Stimulated activated CD4-positive, alpha-beta T cell treated with anti-CD3 and anti-CD28 coated beads, Interleukin-2, amount 100 ng/mL, for 4 hours (primary cell): ENCODE results near the gene UBE2D1.

ENCODE experiments used
- DNase-seq: peaks from one replicate; pipeline ENCODE4 v3.0.0-alpha.2; 2020; ENCODE audit warnings: low read depth

Gene UBE2D1

DNA sequence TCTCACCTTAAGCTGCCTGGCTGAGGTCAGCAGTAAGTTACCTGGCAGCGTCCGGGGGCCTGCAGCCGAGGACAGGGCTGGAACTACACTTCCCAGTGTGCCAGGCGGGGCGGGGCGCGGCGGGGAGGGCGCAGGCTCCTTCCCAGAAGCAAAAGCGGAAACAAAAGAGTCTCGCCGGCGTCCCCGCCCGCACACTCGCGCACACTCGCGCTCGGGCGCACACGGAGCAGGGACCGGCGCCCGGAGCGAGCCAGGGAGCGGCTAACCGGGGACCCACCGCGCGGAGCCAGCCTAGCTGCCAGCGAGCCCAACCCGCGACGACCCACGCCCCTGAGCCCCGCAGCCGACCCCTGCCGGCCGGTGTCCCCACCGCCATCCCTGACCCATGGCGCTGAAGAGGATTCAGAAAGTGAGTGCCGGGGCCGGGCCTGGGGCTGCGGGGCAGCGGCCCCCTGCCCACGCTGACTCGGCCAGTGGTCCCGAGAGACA lies at the start of gene UBE2D1:
UBE2D1 (plus strand) TSS at position 190 of the 489 bp plus-strand sequence; CDS start at position 386, 196 bp downstream.
- DNase-seq = peak; percentile 81

DNA sequence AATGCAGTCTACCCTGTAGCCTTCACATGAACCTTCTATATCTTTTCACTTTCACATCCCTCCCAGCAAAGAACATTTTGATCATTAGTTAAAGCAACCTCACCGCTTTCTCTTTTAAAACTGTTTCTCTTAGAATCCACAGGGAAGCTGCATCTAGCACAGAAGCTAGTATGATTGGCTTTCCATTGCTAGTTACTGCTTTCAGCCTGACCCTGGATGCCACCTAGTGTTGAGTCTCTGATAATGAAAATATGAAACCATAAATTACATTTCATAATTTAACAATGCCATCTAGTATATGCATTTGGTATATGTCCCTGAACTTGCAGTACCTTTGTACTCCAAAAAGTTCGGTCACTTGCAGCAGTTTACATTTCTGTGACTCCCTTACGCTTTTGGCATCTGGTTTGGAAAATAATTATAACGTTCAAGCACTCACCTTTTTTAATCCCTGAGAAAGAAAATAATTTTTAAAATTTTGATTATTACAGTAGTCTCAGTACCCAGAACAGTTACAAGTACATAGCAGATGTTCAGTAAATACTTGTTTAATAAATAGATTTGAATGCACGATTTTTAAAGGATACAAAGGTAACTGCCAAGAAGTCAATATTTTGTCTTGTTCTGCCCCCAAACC lies 43.1 kb upstream of the UBE2D1 start:
- DNase-seq = no peak

DNA sequence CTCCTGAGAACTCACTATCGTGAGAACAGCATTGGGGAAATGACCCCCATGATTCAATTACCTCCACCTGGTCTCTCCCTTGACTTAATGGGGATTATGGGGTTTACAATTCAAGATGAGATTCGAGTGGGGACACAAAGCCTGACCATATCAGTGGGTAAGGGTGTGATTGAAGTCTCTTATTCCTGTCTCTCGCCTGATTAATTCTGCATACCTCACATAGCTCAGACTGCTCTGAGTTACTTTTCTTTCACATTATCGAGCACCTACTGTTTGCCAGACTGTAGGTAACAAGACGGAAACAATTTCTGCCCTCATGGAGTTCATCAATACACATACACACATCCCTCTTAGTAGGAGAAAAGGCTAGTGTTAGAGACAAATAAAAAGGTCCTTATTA lies 40.8 kb upstream of the UBE2D1 start:
- no peak for DNase-seq

DNA sequence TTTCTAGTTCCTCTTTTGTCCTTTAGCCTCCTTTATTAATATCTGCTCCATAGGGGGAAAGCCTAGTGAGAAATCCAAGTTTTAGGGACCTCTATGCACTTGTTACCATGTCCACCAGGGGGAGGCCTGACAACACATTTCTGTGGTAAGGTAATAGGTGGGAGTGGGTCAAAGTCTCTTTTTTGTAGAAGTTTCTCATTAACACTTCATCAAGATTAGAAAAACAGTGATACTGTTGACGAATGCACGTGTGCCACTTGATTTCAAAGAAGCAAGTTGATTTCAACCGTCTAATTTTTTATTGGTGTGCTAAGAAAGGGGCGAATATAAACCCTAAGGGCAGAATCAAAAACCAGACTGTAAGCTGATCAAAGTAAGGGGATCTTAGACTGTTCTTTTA lies 35.2 kb upstream of the UBE2D1 start:
- peak; percentile 44 for DNase-seq

DNA sequence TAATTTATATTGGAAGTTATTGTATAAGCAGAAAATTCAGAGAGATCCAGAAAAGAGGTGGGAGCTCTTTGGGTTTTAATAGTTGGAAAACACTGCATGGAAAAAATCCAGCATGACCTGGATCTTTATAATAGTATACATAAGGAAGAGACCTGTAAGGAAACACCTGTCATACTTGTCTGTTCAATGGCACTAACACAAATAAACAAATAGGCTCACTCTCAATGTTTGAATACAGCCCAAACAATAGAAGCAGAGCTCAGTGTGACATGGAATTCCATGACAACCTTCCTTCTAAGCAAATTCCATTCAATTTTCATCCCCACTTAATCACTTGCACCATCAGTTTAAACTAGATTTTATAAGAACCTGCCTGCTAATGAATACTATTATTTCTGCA lies 34.1 kb upstream of the UBE2D1 start:
- no peak for DNase-seq

DNA sequence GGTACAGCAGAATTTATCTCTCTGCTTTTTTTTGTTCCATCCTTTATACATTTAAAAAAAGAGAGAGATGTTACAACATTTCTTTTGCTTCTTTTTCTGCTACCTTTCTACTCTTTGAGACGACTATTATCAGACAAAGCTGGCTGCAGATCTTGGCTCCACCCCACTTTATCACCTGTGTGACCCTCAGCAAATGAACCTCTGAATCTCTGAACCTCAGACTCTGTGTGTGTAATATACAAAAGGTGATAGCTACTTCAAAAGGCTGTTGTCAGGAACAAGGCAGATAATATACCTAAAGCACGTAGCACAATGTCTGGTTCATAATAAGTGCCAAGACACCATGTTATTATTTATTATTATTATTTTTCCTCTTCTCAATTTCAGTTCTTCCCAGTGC lies 32.6 kb upstream of the UBE2D1 start:
- DNase-seq = no peak

DNA sequence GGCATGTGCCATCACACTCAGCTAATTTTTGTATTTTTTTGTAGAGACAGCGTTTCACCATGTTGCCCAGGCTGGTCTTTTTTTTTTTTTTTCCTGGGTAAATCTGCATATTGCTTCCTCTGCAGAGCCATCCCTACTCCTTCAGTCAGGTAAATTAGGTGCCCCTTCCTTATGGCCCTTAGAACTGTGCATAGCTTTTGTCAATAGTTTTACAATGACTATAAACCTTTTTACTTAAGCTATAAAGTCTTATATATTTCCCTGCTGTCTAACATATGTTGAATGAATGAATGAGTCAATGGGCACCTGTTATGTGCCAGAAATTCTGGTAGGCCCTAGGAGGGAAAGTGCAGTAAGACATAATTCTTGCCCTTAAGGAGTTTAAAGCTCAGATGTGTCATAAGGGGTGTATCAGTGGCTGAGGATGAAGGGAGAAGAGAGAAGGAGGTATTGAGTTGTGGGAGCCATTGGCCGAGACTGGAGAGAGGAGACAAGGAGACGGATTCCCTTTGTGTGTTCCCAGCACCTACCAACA lies 30.6 kb upstream of the UBE2D1 start:
- DNase-seq = no peak

DNA sequence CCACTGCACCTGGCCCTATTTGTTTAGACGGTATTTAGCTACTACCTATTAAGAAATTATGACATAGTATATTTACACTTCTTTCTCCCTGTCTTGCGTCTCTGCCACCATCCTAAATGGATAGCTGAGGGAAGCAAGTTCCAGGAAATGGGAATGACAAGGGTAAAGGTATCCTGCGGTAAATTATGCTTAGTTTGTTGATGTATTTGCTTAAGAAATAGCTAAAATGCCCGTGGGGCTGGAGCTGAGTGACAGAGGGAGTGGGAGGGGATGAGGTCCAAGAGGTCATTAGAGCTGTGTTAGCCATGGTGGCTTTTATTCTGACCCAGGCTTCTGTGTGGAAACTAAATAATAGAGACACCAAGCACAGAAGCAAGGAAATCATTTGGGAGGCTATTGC lies 29.0 kb upstream of the UBE2D1 start:
- DNase-seq = no peak

DNA sequence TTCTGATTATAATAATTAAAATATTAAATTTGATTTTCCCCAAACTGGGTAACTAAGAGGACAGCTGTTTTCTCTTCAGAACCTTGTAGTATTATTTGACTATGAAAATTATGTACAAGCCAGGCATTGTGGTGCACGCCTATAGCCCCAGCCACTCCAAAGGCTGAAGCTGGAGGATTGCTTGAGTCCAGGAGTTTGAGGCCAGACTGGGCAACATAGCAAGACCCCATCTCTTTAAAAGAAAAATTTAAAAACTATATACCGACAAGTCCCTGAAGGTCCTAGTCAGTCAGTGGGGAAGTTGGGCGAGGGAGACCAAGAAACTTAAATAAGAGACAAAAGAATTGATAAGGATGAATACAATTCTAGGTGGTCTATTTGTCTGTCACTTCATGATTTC lies 27.1 kb upstream of the UBE2D1 start:
- DNase-seq = no peak

DNA sequence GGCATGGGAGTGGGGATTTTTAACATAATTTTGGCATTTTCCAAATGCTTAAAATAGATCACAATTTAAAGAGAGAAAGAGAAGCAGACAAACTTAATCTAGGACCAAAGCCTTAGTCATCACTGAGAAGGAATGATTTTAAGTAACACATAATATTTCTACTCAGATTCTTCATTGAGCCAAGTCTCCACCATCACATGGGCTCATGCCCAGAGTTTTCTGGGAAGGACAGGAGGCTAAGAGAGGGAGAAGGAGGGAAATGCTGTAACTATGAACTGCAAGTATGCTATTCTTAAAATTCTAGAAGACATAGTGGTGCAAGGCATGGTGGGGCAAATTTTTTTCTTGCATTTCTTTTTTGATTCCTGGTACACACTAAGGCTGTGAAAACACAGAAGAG lies 23.8 kb upstream of the UBE2D1 start:
- no peak for DNase-seq

DNA sequence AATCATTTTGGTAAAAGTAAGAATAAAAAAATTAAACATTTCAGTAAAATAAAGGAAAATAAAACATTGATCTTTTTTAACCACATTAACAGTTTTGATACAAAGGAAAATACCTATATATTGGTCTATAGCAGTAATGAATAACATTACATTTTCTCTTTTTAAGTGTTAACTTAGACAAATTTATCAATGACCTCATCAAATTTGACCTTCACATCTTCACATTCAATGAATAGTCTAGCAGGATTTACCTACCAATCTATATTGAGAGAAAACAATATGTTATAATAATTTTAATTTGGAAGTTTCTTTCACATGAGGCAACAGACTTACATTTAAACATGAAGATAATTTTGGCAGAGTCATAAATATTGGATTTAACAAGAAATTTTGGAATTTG lies 17.9 kb upstream of the UBE2D1 start:
- DNase-seq = no peak

DNA sequence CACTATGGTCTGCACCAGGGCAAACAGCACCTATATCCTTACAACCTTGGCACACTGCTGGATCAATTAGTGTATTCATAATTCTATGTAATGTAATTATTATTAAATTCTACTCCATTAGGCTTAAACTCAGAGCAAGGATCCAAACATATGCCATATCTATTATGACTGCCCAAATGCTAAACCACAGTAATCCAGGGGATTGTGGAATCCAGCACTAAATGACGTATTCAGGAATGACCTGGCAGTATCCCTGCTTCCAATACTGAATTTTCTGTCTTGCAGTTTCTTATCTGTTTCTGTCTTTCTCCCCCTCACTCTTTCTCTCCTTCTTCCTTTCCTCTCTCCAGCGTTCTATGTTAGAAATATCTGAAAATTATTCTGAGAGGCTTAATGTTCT lies 16.5 kb upstream of the UBE2D1 start:
- no peak for DNase-seq

DNA sequence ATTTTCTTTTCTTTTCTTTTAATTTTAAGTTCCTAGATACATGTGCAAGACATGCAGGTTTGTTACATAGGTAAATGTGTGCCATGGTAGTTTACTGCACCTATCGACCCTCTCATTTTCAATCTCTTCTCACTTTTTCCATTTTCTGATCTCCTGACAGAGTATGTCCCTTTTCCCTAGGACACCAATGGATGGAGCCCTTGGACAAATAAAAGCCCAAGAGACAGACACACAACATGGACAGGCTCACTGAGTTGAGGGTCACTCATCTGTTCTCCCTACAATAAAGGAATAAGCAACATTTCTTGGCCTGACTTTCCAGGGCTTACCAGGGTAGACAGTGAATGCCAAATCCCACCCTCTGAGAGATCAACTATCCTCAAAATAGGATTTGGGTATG lies 15.2 kb upstream of the UBE2D1 start:
- no peak for DNase-seq

DNA sequence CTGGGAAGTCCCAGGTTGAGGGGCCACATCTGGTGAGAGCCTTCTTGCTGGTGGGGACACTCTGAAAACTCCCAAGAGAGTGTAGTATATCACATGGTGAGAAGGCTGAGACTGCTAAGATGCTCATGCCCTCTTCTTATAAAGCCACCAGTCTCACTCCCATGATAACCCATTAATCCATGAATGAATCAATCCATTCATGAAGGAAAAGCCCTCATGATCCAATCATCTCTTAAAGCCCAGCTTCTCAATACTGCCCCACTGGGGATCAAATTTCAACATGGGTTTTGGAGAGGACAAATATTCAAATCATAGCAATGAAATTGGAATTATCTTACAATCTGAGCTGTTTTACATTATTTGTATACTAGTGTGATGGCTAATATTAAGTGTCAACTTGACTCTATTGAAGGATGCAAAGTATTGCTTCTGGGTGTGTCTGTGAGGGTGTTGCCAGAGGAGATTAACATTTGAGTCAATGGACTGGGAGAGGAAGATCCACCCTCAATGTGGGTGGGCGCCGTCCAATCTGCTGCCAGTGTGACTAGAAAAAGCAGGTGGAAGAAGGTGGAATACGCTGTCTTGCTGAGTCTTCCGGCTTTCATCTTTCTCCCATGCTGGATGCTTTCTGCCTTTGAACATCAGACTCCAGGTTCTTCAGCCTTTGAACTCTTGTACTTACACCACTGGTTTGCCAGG lies 14.3 kb upstream of the UBE2D1 start:
- DNase-seq = no peak

DNA sequence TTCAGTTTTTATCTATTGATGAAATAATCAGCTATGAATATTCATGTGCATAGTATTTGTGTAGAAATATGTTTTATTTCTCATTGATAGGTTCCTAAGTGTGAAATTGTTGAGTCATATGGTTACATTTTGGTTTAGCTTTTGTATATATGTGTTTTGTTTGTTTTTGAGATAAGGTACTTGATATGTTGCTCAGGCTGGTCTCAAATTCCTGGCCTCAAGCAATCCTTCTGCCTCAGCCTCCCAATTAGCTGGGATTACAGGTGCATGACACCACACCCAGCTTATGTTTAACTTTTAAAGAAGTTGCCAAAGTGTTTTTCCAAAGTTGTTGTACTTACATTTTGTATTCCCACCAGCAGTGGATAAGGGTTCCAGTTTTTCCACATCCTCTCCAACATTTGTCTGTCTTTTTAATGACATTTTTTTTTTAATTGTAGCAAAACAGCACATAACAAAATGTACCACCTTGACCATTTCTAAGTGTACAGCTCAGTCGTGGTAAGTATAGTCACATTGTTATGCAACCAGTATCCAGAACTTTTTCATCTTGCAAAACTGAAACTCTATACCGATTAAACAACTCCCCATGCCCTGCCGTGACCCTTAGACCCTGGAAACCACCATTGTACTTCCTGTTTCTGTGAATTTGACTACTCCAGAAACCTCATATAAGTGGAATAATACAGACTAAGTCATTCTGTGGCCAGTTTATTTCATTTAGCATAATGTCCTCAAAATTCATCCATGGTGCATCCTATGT lies 12.6 kb upstream of the UBE2D1 start:
- DNase-seq = no peak

DNA sequence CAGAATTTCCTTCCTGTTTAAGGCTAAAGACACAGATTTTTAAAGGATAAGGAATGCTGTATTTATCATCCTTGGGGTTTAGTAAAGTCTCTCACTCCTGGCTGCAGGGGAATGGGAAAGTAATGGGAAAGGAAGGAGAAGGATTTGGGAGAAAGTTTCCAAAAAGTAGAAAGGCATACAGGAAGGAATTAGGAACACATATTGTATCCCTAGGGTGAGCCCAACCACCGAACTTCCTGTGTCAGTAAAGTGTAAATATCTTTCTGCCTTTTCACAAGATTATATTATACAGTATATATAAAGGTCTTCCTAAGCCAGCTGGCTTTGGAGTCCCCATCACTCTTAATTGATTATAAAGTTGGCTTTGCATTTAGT lies 12.0 kb upstream of the UBE2D1 start:
- DNase-seq = no peak

DNA sequence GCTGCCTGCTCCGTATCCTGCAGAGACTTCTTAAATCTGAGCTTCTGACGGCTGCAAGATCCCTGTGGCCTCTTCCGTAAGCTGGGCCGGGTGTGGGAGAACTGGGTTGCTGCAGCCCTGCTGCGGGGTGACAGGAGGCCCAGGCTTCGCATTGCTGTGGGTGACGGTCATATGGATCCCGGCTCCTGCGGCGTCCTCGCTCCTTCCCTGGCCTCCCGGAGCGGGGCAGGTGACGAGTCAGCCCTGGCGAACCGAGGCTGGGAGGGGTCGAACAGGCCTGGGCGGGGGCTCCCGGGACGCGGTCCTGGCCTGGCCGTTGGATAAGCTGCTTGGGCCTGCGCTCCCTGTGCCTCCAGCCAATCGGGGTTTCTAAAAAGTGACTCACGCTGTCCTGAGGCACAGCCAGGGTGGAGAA lies 7.8 kb upstream of the UBE2D1 start:
- no peak for DNase-seq

DNA sequence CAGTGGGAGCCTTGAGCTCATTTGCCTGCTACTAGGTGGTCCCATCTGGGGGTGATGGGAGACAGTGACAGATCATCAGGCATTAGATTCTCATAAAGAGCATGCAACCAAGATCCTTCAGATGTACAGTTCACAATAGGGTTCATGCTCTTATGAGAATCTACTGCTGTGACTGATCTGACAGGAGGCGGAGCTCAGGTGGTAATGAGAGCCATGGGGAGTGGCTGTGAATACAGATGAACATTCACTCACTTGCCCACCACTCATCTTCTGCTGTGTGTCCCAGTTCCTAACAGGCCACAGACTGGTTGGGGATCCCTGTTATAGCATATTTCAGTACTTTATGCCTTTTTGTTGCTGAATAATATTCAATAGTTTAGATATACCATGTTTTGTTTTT lies 6.6 kb upstream of the UBE2D1 start:
- no peak for DNase-seq

DNA sequence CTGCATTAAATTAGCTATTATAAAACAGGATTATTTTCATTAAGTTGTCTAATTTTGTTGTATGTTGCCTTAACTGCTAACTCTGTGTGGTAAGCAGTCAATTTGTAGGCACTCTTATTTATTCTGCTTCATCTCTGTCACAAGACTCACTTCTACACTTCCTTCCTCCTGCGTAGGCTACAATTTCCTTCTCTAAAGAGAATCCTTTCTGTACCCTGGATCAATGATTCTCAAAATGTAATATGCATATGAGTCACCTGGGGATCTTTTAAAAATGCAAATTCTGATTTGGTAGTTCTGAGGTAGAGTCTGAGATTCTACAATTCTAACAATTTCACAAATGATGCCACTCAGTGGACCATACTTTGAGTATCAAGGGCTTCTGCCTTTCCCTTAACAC lies 4.4 kb upstream of the UBE2D1 start:
- DNase-seq = no peak

DNA sequence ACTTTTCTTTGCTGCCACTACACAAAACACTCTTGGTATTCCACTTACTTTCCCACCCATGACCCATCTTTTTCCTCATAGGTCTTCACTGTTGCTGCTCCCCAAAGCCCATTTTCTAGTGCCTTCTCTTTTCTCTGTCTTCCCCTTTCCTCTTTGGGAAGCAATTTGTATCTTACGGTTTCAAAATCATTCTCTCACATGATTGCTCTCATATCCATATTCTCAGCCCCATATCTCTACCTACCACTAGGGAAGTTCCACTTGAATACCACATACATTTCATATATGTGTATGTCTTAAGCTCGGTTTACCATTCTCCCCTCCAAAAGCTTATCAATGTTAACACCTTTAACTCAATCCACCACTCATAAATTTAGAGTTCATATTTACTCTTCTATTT lies 3.2 kb upstream of the UBE2D1 start:
- DNase-seq = no peak

DNA sequence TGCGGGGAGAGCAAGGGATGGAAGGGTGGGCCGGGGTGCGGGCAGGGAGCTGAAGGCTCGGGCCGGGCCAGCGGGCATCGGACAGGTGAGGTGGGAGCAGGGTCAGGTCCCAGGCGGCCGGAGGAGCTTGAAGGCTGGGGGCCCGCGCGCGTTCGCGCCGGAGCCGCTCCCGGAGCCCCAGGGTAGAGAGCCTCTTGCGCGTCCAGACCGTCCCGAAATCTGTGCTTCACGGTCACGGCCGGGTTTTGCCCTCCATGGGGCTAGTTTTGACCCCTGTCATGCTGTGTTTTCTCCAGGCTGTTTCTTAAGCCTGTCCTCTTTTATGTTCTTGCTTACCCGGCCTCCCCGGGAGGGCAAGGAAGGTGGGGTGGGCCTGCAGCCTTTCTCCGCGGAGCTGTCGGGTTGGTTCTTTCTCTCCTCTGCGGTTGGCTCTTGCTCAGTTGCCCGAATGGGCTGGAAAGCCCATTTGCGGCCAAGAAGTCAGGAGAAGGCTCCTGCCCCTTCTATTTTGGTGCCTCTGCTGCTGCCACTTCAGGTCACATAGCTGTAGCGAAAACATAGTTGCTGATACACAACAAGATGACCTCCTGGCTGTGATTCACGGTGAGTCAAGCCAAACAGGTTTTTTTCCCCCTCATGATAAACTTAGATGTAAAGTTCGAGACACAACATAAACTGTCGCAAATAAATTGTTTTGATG lies 650 bp downstream of the UBE2D1 start:
- no peak for DNase-seq

DNA sequence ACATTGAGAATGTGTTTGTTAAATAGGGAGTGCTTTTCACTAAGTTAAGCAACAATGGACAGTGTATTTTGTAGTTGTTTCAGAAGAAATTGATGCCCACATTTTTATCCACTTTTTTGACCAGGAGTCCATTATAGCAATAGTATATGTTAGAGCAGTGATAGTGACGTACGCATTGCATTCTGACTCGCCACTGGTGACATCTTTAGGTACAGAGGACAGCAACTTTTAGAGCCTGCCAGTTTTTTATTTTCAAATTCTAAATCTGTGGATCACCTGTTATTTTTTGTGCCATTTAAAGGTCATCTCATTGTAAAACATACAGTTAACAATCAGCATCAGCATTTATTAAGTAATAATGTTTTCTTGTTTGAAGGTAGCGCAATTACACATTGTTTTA lies 1.4 kb downstream of the UBE2D1 start:
- no peak for DNase-seq
